SK-N-SH (cell line): ENCODE data around the gene IFNA16. TPM values are rescaled to one million over a fixed set of nuclear protein-coding genes. Genes with fewer than 3 reads are reported as not detected.

ENCODE experiments used
- CTCF ChIA-PET: fragments of 300-600, 350-600 bp; formaldehyde crosslinking; extraction: SDS; loops from one replicate; lab custom pipeline; 2021; lab: Yijun Ruan, JAX
- POLR2A ChIA-PET: fragments of 350-600 bp; sonication (Branson Sonifier 250); formaldehyde crosslinking; extraction: SDS; loops from one replicate; lab custom pipeline; 2020; ENCODE audit warnings: antibody characterized with exemption, inconsistent platforms; lab: Yijun Ruan, JAX
- DNase-seq: peaks from one replicate; pipeline ENCODE4 v3.0.0; 2012
- H2AFZ ChIP-seq: fragments of 200-600 bp; sonication (generic); 2 replicates; pipeline ENCODE4 v1.8.1; 2016; ENCODE audit warnings: antibody characterized with exemption, mild to moderate bottlenecking, low read depth
- H3F3A ChIP-seq: fragments of 200-600 bp; sonication (generic); replicated peaks from 2 replicates; pipeline ENCODE3; 2016; ENCODE audit warnings: antibody characterized with exemption, mild to moderate bottlenecking; ENCODE audit not compliant: insufficient read depth
- H3K27ac ChIP-seq, 2 experiments: fragments of 200-500 bp in 1 of 2; fragments of 200-600 bp in 1 of 2; sonication (Bioruptor generic) in 1 of 2; sonication (generic), shearing (Covaris generic) in 1 of 2; 2 replicates each; pipeline versions ENCODE4 v1.5.1 to v1.6.1; 2014 to 2016; ENCODE audit warnings: low read depth in 2 of 2, inconsistent platforms in 1 of 2, low read length in 1 of 2, mild to moderate bottlenecking in 1 of 2, mixed read lengths in 1 of 2
- H3K27me3 ChIP-seq: fragments of 200-600 bp; sonication (generic), shearing (Covaris generic); 2 replicates; pipeline ENCODE4 v1.6.1; 2016; ENCODE audit warnings: mixed run types; ENCODE audit not compliant: insufficient read depth
- H3K36me3 ChIP-seq, 2 experiments: fragments of 200-500 bp in 1 of 2; fragments of 200-600 bp in 1 of 2; sonication (Bioruptor generic) in 1 of 2; sonication (generic) in 1 of 2; replicated peaks in 1 of 2; 2 replicates each; pipeline versions ENCODE3 to v1.5.1; 2014 to 2016; ENCODE audit warnings: low read length in 1 of 2, mild to moderate bottlenecking in 1 of 2; ENCODE audit not compliant: insufficient read depth in 2 of 2, control insufficient read depth in 1 of 2
- H3K4me1 ChIP-seq, 2 experiments: fragments of 200-500 bp in 1 of 2; fragments of 200-600 bp in 1 of 2; sonication (Bioruptor generic) in 1 of 2; sonication (generic), shearing (Covaris generic) in 1 of 2; 2 replicates each; pipeline versions ENCODE4 v1.5.1 to v1.6.1; 2014 to 2016; ENCODE audit warnings: low read depth in 1 of 2, low read length in 1 of 2, mixed run types in 1 of 2; ENCODE audit not compliant: insufficient read depth in 2 of 2, control insufficient read depth in 1 of 2
- H3K4me2 ChIP-seq: fragments of 200-600 bp; sonication (generic), shearing (Covaris generic); 2 replicates; pipeline ENCODE4 v1.6.1; 2017; ENCODE audit warnings: mixed run types
- H3K4me3 ChIP-seq, 2 experiments: fragments of 200-500 bp in 1 of 2; fragments of 200-600 bp in 1 of 2; sonication (Bioruptor generic) in 1 of 2; sonication (generic), shearing (Covaris generic) in 1 of 2; 2 replicates each; pipeline versions ENCODE4 v1.5.1 to v1.8.1; 2014 to 2016; ENCODE audit warnings: low read depth in 2 of 2, inconsistent platforms in 1 of 2, low read length in 1 of 2, mild to moderate bottlenecking in 1 of 2, mixed read lengths in 1 of 2, moderate library complexity in 1 of 2
- H3K79me2 ChIP-seq: fragments of 200-600 bp; sonication (generic); 2 replicates; pipeline ENCODE4 v1.8.1; 2017; ENCODE audit warnings: mild to moderate bottlenecking; ENCODE audit not compliant: insufficient read depth
- H3K9ac ChIP-seq: fragments of 200-600 bp; sonication (generic); 2 replicates; pipeline ENCODE4 v1.6.1; 2017; ENCODE audit warnings: mixed run types
- H3K9me2 ChIP-seq: fragments of 200-600 bp; sonication (generic); 2 replicates; pipeline ENCODE4 v1.6.1; 2017; ENCODE audit warnings: mixed run types
- H3K9me3 ChIP-seq: fragments of 200-600 bp; sonication (generic); 2 replicates; pipeline ENCODE4 v1.6.1; 2017; ENCODE audit warnings: mixed run types, mild to moderate bottlenecking, moderate library complexity
- H4K20me1 ChIP-seq: fragments of 200-600 bp; sonication (generic); 2 replicates; pipeline ENCODE4 v1.6.1; 2017; ENCODE audit warnings: mild to moderate bottlenecking, mixed run types; ENCODE audit not compliant: insufficient read depth
- ELF1 ChIP-seq: IDR thresholded peaks from 2 replicates; pipeline ENCODE4 v1.4.0; 2012
- GABPA ChIP-seq: IDR thresholded peaks from 2 replicates; pipeline ENCODE4 v1.4.0; 2012; ENCODE audit warnings: low read depth, mild to moderate bottlenecking
- GATA2 ChIP-seq: sonication (generic); formaldehyde crosslinking; IDR thresholded peaks from 2 replicates; pipeline ENCODE4 v1.5.0; 2020; ENCODE audit warnings: mild to moderate bottlenecking, missing genetic modification reagents
- MEF2A ChIP-seq: IDR thresholded peaks from 2 replicates; pipeline ENCODE4 v1.4.0; 2012; ENCODE audit warnings: low read depth, borderline replicate concordance
- MXI1 ChIP-seq: IDR thresholded peaks from 2 replicates; pipeline ENCODE4 v1.6.1; 2012; ENCODE audit warnings: mild to moderate bottlenecking, low read depth, low read length, improper control_type of control experiment
- NFIC ChIP-seq: IDR thresholded peaks from 2 replicates; pipeline ENCODE4 v1.4.0; 2012; ENCODE audit warnings: borderline replicate concordance
- NRF1 ChIP-seq: IDR thresholded peaks from 2 replicates; pipeline ENCODE4 v1.6.1; 2012; ENCODE audit warnings: low read depth, mild to moderate bottlenecking, low read length
- POLR2AphosphoS5 ChIP-seq: IDR thresholded peaks from 2 replicates; pipeline ENCODE4 v1.6.1; 2012; ENCODE audit warnings: low read depth, low read length
- RAD21 ChIP-seq: IDR thresholded peaks from 2 replicates; pipeline ENCODE4 v1.6.1; 2012; ENCODE audit warnings: mild to moderate bottlenecking, low read length
- RXRA ChIP-seq: IDR thresholded peaks from 2 replicates; pipeline ENCODE4 v1.4.0; 2012; ENCODE audit warnings: low read depth, mild to moderate bottlenecking, borderline replicate concordance
- SIN3A ChIP-seq: IDR thresholded peaks from 2 replicates; pipeline ENCODE4 v1.6.1; 2012; ENCODE audit warnings: low read depth, mild to moderate bottlenecking, low read length, moderate library complexity, borderline replicate concordance
- TEAD4 ChIP-seq: IDR thresholded peaks from 2 replicates; pipeline ENCODE4 v1.4.0; 2012; ENCODE audit warnings: mild to moderate bottlenecking, borderline replicate concordance; ENCODE audit not compliant: insufficient read depth
- WGBS: methylation state at CpG from one replicate; pipeline ENCODE4 v1.1.6; 2017; ENCODE audit warnings: low lambda C conversion rate; 5-methylcytosine and 5-hydroxymethylcytosine counted together
- polyA plus RNA-seq, 3 experiments: library from polyadenylated mRNA; depleted of rRNA; stranded (reverse); fragments of >200 nt; gene quantifications; 2 replicates each; pipeline ENCODE4 v1.2.3, GENCODE V29; 2012
- TF ChIP-seq, protein P1 (sequence below): fragments of 200-600 bp; sonication (generic); IDR thresholded peaks from 2 replicates; pipeline ENCODE4 v1.6.1; 2017; ENCODE audit warnings: antibody characterized with exemption, mild to moderate bottlenecking, moderate library complexity
- TF ChIP-seq, protein P2 (sequence below): IDR thresholded peaks from 2 replicates; pipeline ENCODE4 v1.6.1; 2012; ENCODE audit warnings: mild to moderate bottlenecking, low read depth, low read length, moderate library complexity
- TF ChIP-seq, protein P3 (sequence below): IDR thresholded peaks from 2 replicates; pipeline ENCODE4 v1.4.0; 2012; ENCODE audit warnings: low read depth, borderline replicate concordance
- TF ChIP-seq, protein P4 (sequence below): fragments of 150-350 bp; IDR thresholded peaks from 2 replicates; pipeline ENCODE4 v1.6.1; 2016; ENCODE audit warnings: mild to moderate bottlenecking, low read depth, low read length
- TF ChIP-seq, protein P5 (sequence below): IDR thresholded peaks from 2 replicates; pipeline ENCODE4; 2012

Gene IFNA16
- polyA plus RNA-seq, 1 of the 3 experiments (the other 2 are of a cell fraction), result not detected

DNA sequence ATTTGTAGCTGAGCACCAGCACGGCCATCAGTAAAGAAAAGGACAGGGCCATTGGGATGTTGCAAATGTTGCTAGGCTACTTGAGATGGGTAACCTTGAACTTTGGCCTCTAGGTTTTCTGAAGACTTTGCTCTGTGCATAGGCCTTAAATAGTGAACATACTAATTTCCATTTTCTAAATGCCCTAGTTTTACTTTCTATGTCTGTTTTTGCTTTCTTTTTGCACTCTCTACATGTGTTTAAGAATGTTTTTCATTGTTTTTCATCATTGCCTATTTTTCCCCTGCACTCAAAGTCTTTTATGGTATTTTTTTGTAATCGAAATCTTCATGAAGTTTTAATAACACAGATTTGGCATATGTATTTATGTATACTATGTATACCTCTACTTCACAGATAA lies 11.0 kb upstream of the IFNA16 start, which contains the start of gene IFNA17:
TSS of gene IFNA17 (minus strand) at position 101 of the 400 bp plus-strand sequence. CDS start at position 52, 49 bp downstream.
- no peak for DNase-seq
- H3K27ac ChIP-seq, result no peak within 1 kb of the TSS
- no peak within 1 kb of the TSS for H3K4me2 ChIP-seq
- no peak within 1 kb of the TSS for H2AFZ ChIP-seq
- no peak within 1 kb of the TSS for H3K4me3 ChIP-seq
- no peaks in the 10 kb centered on the region for H3K36me3 ChIP-seq
- H3K4me1 ChIP-seq, result no peaks in the 10 kb centered on the region
- 21% methylated on average over 2 of the region's 2 CpGs for WGBS
- H3K9ac ChIP-seq, result no peak within 1 kb of the TSS
- no peaks in the 10 kb centered on the region for H3K79me2 ChIP-seq
- no peaks in the 10 kb centered on the region for H3K27me3 ChIP-seq
- POLR2A ChIA-PET, result no interaction called here
- H3K9me3 ChIP-seq, result no peaks in the 10 kb centered on the region
- no peaks in the 10 kb centered on the region for H4K20me1 ChIP-seq
- no peaks in the 10 kb centered on the region for H3K9me2 ChIP-seq
- no peak for TF ChIP-seq NFIC
- no peak for TF ChIP-seq POLR2AphosphoS5
- TF ChIP-seq, protein P1, sequence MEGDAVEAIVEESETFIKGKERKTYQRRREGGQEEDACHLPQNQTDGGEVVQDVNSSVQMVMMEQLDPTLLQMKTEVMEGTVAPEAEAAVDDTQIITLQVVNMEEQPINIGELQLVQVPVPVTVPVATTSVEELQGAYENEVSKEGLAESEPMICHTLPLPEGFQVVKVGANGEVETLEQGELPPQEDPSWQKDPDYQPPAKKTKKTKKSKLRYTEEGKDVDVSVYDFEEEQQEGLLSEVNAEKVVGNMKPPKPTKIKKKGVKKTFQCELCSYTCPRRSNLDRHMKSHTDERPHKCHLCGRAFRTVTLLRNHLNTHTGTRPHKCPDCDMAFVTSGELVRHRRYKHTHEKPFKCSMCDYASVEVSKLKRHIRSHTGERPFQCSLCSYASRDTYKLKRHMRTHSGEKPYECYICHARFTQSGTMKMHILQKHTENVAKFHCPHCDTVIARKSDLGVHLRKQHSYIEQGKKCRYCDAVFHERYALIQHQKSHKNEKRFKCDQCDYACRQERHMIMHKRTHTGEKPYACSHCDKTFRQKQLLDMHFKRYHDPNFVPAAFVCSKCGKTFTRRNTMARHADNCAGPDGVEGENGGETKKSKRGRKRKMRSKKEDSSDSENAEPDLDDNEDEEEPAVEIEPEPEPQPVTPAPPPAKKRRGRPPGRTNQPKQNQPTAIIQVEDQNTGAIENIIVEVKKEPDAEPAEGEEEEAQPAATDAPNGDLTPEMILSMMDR, result no peak
- no peak for TF ChIP-seq MEF2A
- no peak for TF ChIP-seq GABPA
- no peak for TF ChIP-seq ELF1
- no peak for TF ChIP-seq SIN3A
- TF ChIP-seq NRF1, result no peak
- TF ChIP-seq, protein P2, sequence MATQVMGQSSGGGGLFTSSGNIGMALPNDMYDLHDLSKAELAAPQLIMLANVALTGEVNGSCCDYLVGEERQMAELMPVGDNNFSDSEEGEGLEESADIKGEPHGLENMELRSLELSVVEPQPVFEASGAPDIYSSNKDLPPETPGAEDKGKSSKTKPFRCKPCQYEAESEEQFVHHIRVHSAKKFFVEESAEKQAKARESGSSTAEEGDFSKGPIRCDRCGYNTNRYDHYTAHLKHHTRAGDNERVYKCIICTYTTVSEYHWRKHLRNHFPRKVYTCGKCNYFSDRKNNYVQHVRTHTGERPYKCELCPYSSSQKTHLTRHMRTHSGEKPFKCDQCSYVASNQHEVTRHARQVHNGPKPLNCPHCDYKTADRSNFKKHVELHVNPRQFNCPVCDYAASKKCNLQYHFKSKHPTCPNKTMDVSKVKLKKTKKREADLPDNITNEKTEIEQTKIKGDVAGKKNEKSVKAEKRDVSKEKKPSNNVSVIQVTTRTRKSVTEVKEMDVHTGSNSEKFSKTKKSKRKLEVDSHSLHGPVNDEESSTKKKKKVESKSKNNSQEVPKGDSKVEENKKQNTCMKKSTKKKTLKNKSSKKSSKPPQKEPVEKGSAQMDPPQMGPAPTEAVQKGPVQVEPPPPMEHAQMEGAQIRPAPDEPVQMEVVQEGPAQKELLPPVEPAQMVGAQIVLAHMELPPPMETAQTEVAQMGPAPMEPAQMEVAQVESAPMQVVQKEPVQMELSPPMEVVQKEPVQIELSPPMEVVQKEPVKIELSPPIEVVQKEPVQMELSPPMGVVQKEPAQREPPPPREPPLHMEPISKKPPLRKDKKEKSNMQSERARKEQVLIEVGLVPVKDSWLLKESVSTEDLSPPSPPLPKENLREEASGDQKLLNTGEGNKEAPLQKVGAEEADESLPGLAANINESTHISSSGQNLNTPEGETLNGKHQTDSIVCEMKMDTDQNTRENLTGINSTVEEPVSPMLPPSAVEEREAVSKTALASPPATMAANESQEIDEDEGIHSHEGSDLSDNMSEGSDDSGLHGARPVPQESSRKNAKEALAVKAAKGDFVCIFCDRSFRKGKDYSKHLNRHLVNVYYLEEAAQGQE, result no peak
- TF ChIP-seq, protein P3, sequence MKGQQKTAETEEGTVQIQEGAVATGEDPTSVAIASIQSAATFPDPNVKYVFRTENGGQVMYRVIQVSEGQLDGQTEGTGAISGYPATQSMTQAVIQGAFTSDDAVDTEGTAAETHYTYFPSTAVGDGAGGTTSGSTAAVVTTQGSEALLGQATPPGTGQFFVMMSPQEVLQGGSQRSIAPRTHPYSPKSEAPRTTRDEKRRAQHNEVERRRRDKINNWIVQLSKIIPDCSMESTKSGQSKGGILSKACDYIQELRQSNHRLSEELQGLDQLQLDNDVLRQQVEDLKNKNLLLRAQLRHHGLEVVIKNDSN, result no peak
- no peak for TF ChIP-seq RAD21
- no peak for TF ChIP-seq RXRA
- no peak for TF ChIP-seq GATA2 (CRISPR knock-in tag)
- no peak for TF ChIP-seq TEAD4
- no peak for TF ChIP-seq MXI1
- TF ChIP-seq, protein P4, sequence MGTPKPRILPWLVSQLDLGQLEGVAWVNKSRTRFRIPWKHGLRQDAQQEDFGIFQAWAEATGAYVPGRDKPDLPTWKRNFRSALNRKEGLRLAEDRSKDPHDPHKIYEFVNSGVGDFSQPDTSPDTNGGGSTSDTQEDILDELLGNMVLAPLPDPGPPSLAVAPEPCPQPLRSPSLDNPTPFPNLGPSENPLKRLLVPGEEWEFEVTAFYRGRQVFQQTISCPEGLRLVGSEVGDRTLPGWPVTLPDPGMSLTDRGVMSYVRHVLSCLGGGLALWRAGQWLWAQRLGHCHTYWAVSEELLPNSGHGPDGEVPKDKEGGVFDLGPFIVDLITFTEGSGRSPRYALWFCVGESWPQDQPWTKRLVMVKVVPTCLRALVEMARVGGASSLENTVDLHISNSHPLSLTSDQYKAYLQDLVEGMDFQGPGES, result no peak
- TF ChIP-seq, protein P5, sequence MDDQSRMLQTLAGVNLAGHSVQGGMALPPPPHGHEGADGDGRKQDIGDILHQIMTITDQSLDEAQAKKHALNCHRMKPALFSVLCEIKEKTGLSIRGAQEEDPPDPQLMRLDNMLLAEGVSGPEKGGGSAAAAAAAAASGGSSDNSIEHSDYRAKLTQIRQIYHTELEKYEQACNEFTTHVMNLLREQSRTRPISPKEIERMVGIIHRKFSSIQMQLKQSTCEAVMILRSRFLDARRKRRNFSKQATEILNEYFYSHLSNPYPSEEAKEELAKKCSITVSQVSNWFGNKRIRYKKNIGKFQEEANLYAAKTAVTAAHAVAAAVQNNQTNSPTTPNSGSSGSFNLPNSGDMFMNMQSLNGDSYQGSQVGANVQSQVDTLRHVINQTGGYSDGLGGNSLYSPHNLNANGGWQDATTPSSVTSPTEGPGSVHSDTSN, result no peak
- TF ChIP-seq, all 33 proteins: peak for 0
- no peaks in the 10 kb centered on the region for H3F3A ChIP-seq
- CTCF ChIA-PET, result no interaction called here
